AG04449 (cell line): ENCODE measurements around the gene GPC5.

Experiments used
- CTCF ChIA-PET: fragments of 350-600 bp; formaldehyde crosslinking; extraction: SDS; loops from one replicate; lab custom pipeline; 2021; ENCODE audit warnings: antibody characterized with exemption; lab: Yijun Ruan, JAX
- POLR2A ChIA-PET: fragments of 400-600, 350-600 bp; formaldehyde crosslinking; extraction: SDS; loops from one replicate; lab custom pipeline; 2020; ENCODE audit warnings: antibody characterized with exemption, inconsistent platforms; lab: Yijun Ruan, JAX
- DNase-seq: peaks from one replicate; pipeline ENCODE4 v3.0.0-alpha.2; 2010; ENCODE audit warnings: low read depth, low spot score
- H3K4me3 ChIP-seq: 2 replicates; pipeline ENCODE4 v1.5.1; 2011; ENCODE audit warnings: low read depth, mild to moderate bottlenecking, control low read depth, low read length
- TF ChIP-seq, protein P1 (sequence below): IDR thresholded peaks from one replicate; pipeline ENCODE4 v1.5.1; 2011; ENCODE audit warnings: mild to moderate bottlenecking, moderate library complexity, low read length, control low read depth, inconsistent platforms; ENCODE audit not compliant: insufficient read depth; ENCODE audit errors: missing control alignments

GPC5 gene

DNA sequence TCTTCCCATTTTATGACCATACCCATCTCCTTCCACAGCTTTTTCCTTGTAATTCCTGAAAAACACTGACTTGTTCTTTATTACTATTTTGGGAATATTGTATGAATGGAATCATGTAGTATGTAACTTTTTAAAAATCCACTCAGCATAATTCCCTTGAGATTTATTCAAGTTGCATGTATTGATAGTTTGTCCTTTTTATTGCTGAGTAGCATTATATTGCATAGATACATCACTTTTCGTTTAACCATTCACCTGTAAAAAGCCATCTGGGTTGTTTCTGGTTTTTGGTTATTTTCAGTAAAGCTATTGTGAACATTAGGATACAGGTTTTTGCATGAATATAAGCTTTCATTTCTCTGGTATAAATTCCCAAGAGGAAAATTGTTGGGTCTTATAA is 115.4 kb downstream of the GPC5 start:
- DNase-seq = no peak
- ChIA-PET POLR2A (no interaction called here), CTCF (no interaction called here)
- no peak overlapping the region for H3K4me3 ChIP-seq
- TF ChIP-seq, protein P1, sequence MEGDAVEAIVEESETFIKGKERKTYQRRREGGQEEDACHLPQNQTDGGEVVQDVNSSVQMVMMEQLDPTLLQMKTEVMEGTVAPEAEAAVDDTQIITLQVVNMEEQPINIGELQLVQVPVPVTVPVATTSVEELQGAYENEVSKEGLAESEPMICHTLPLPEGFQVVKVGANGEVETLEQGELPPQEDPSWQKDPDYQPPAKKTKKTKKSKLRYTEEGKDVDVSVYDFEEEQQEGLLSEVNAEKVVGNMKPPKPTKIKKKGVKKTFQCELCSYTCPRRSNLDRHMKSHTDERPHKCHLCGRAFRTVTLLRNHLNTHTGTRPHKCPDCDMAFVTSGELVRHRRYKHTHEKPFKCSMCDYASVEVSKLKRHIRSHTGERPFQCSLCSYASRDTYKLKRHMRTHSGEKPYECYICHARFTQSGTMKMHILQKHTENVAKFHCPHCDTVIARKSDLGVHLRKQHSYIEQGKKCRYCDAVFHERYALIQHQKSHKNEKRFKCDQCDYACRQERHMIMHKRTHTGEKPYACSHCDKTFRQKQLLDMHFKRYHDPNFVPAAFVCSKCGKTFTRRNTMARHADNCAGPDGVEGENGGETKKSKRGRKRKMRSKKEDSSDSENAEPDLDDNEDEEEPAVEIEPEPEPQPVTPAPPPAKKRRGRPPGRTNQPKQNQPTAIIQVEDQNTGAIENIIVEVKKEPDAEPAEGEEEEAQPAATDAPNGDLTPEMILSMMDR = no peak

DNA sequence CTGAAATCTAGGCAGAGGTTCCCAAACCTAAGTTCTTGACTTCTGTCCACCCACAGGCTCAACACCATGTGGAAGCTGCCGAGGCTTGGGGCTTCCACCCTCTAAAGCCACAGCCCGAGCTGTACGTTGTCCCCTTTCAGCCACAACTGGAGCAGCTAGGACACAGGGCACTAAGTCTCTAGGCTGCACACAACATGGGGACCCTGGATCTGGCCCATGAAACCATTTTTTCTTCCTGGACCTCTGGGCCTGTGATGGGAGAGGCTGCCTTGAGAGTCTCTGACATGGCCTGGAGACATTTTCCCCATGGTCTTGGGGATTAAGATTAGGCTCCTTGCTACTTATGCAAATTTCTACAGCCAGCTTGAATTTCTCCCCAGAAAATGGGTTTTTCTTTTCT is 118.4 kb downstream of the GPC5 start:
- ChIA-PET CTCF (no interaction called here), POLR2A (no interaction called here)
- DNase-seq = no peak
- no peak overlapping the region for H3K4me3 ChIP-seq
- TF ChIP-seq, protein P1 = no peak

DNA sequence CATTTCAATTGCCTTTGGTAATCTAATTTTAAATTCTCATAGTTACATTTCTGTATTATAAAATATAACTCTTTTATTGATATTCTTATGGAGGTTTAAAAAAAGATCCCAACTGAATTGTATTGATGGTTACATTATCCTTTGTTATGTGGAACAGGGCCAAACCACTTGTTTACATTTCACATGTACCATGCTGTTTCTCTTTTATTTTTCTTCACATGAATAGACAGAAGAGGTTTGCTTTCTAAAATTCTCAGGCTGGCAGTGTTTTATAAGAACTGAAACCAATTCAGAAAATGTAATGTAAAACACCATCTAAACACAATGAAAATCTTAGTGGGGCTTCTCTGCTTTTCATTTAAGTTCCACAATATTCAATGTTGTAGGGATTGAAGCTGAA is 122.5 kb downstream of the GPC5 start:
- CTCF ChIA-PET = no interaction called here
- no peak for DNase-seq
- POLR2A ChIA-PET = no interaction called here
- no peak overlapping the region for H3K4me3 ChIP-seq
- TF ChIP-seq, protein P1 = no peak

DNA sequence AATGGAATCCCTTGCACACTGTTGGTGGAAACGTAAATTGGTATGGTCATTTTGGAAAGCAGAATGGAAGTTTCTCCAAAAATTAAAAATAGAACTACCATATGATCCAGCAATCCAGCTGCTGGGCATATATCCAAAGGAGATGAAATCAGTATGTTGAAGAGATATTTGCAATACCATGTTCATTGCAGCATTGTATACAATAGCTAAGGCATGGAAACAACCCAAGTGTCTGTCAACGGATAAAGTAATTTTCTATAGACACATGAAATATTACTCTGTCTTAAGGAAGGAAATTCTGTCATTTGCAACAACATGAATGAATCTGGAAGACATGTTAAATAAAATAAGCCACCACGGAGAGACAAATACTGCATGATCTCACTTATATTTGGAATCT is 124.7 kb downstream of the GPC5 start:
- CTCF ChIA-PET = no interaction called here
- no peak for DNase-seq
- H3K4me3 ChIP-seq = no peak overlapping the region
- POLR2A ChIA-PET = no interaction called here
- TF ChIP-seq, protein P1 = no peak

DNA sequence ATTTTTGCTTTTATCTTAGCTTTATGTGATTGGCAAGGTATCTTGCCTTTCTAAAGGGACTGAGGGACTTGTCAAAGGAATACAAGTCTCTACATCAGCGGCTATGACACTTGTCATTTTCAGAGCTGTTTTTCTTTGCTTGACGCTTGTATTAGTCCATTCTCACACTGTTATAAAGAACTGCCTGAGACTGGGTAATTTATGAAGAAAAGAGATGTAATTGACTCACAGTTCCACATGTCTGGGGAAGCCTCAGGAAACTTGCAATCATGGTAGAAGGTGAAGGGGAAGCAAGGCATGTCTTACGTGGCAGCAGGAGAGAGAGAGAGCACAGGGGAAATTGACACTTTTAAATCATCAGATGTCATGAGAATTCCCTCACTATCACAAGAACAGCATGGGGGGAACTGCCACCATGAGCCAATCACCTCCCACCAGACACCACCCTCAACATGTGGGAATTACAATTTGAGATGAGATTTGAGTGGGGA is 128.2 kb downstream of the GPC5 start:
- no peak overlapping the region for H3K4me3 ChIP-seq
- ChIA-PET CTCF (no interaction called here), POLR2A (no interaction called here)

DNA sequence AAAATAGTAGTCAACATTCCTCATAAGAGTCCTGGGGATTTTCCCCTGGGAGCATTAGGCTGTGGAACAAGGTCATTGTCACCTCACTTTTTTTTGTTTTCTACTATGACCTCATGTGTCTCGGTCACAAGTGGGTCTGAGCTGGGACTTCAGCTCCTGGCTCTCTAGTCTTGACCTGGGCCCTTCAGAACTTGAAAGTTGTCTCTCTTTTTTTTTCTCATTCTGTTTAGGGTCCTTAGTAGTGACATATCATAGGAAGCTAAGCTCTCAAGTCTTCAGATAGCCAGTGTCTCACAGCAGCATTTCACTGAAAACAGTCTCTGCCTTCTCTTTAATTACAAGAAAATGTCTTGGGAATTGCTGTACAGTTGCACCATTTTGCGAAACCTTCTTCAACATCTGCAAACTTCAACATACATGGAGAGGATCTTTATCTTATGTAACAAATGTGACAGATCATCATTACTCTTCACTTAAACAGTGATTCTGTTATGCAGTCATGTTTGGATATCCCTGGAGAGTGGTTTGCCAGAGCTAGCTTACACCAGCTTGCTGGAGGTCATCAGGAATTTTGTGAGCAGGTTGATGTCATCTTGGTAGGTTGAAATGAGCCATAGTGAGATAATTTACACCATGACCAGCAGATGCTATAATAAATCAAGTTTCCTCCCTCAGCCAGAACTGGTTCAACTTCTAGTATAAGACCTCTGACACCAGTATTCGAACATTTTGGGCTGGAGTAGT is 131.5 kb downstream of the GPC5 start:
- no peak overlapping the region for H3K4me3 ChIP-seq
- DNase-seq = no peak
- TF ChIP-seq, protein P1 = no peak
- ChIA-PET POLR2A (no interaction called here), CTCF (no interaction called here)

More for the DNA sequence above, 128.2 kb downstream of the GPC5 start:
- TF ChIP-seq, protein P1 = no peak
- no peak for DNase-seq
